Erythroblast (primary cell): ENCODE results near the gene ADAM12.

Experiments
- GATA1 ChIP-seq: IDR thresholded peaks from 2 replicates; pipeline ENCODE4 v1.6.1; 2011; ENCODE audit warnings: low read depth, mild to moderate bottlenecking, control low read depth, low read length, moderate library complexity
- POLR2A ChIP-seq: IDR thresholded peaks from 2 replicates; pipeline ENCODE4 v1.6.1; 2011; ENCODE audit warnings: mild to moderate bottlenecking, low read length

GRCh38 chr10:126324826-126325225, 63.5 kb downstream of the ADAM12 start:
- TF ChIP-seq POLR2A: no peak
- TF ChIP-seq GATA1: no peak
